HEK293T (cell line): ENCODE results near the gene SLC25A13.

Experiments
- ARNT ChIP-seq: fragments of 450-650 bp; IDR thresholded peaks from 2 replicates; pipeline ENCODE4 v1.6.1; 2017; ENCODE audit warnings: mild to moderate bottlenecking
- BHLHE40 ChIP-seq: fragments of 450-650 bp; IDR thresholded peaks from 2 replicates; pipeline ENCODE4 v1.6.1; 2016; ENCODE audit warnings: mild to moderate bottlenecking, moderate library complexity, borderline replicate concordance
- FOXM1 ChIP-seq: fragments of 450-650 bp; IDR thresholded peaks from 2 replicates; pipeline ENCODE4 v1.6.1; 2017; ENCODE audit warnings: mild to moderate bottlenecking, borderline replicate concordance
- HDGF ChIP-seq: fragments of 450-650 bp; IDR thresholded peaks from 2 replicates; pipeline ENCODE4 v1.6.1; 2017; ENCODE audit warnings: antibody characterized with exemption, borderline replicate concordance
- NFRKB ChIP-seq: fragments of 450-650 bp; IDR thresholded peaks from 2 replicates; pipeline ENCODE4 v1.6.1; 2016; ENCODE audit warnings: mild to moderate bottlenecking, moderate library complexity
- PKNOX1 ChIP-seq: fragments of 450-650 bp; IDR thresholded peaks from 2 replicates; pipeline ENCODE4 v1.6.1; 2016
- SP1 ChIP-seq: fragments of 450-650 bp; IDR thresholded peaks from 2 replicates; pipeline ENCODE4 v1.6.1; 2017

- TF ChIP-seq HDGF (no peak), NFRKB (no peak), SP1 (no peak), FOXM1 (no peak), ARNT (no peak), PKNOX1 (no peak), BHLHE40 (no peak)
Measured at GRCh38 chr7:96346293-96346953, 24.5 kb upstream of the SLC25A13 start.
